ENCODE results near the gene MSL3B.

The MSL3B gene

GRCh38 chr2:233857511-233858141 lies 10.6 kb downstream of the MSL3B start:
- DNase-seq (ENCODE audit: extremely low spot score, unreplicated experiment): peak; percentile 77
- Mint-ChIP-seq H3K27me3 (ENCODE audit: unreplicated experiment) (no peaks in the 10 kb centered on the region), H3K9me3 (ENCODE audit: unreplicated experiment) (no peaks in the 10 kb centered on the region), H3K27ac (ENCODE audit: unreplicated experiment) (no peak overlapping the region), H3K4me3 (ENCODE audit: unreplicated experiment) (no peak overlapping the region), H3K36me3 (ENCODE audit: unreplicated experiment) (peaks cover 2% of the 10 kb centered on the region), H3K4me1 (ENCODE audit: unreplicated experiment) (peaks cover 20% of the 10 kb centered on the region)
- TF ChIP-seq CTCF (IDR thresholded peaks at IDR 0.05): peak; percentile 56

- H3K9me3 Mint-ChIP-seq (ENCODE audit: unreplicated experiment): no peaks in the 10 kb centered on the region
- no peak for TF ChIP-seq CTCF (IDR thresholded peaks at IDR 0.05)
- H3K27ac Mint-ChIP-seq (ENCODE audit: unreplicated experiment): no peak overlapping the region
- peaks cover 32% of the 10 kb centered on the region for H3K4me1 Mint-ChIP-seq (ENCODE audit: unreplicated experiment)
- no peaks in the 10 kb centered on the region for H3K27me3 Mint-ChIP-seq (ENCODE audit: unreplicated experiment)
- no peaks in the 10 kb centered on the region for H3K36me3 Mint-ChIP-seq (ENCODE audit: unreplicated experiment)
- H3K4me3 Mint-ChIP-seq (ENCODE audit: unreplicated experiment): no peak overlapping the region
- DNase-seq (ENCODE audit: extremely low spot score, unreplicated experiment): no peak
Measured at GRCh38 chr2:233856184-233856583, 12.0 kb downstream of the MSL3B start.

- peak; percentile 57 for DNase-seq (ENCODE audit: extremely low spot score, unreplicated experiment)
- Mint-ChIP-seq H3K4me1 (ENCODE audit: unreplicated experiment) (peaks cover 32% of the 10 kb centered on the region), H3K4me3 (ENCODE audit: unreplicated experiment) (no peak overlapping the region), H3K9me3 (ENCODE audit: unreplicated experiment) (no peaks in the 10 kb centered on the region), H3K36me3 (ENCODE audit: unreplicated experiment) (no peaks in the 10 kb centered on the region), H3K27ac (ENCODE audit: unreplicated experiment) (no peak overlapping the region), H3K27me3 (ENCODE audit: unreplicated experiment) (no peaks in the 10 kb centered on the region)
- TF ChIP-seq CTCF (IDR thresholded peaks at IDR 0.05): no peak
Measured at GRCh38 chr2:233855345-233855744, 12.8 kb downstream of the MSL3B start.

- no peaks in the 10 kb centered on the region for H3K36me3 Mint-ChIP-seq (ENCODE audit: unreplicated experiment)
- H3K4me1 Mint-ChIP-seq (ENCODE audit: unreplicated experiment): peaks cover 32% of the 10 kb centered on the region
- H3K4me3 Mint-ChIP-seq (ENCODE audit: unreplicated experiment): peak within 1 kb of the TSS; percentile 100
- H3K27ac Mint-ChIP-seq (ENCODE audit: unreplicated experiment): peak within 1 kb of the TSS; percentile 97
- H3K9me3 Mint-ChIP-seq (ENCODE audit: unreplicated experiment): no peaks in the 10 kb centered on the region
- DNase-seq (ENCODE audit: extremely low spot score, unreplicated experiment): peak; percentile 96
- no peak for TF ChIP-seq CTCF (IDR thresholded peaks at IDR 0.05)
- no peaks in the 10 kb centered on the region for H3K27me3 Mint-ChIP-seq (ENCODE audit: unreplicated experiment)
Measured at GRCh38 chr2:233854241-233854981, 13.8 kb downstream of the MSL3B start, which contains the start of gene HJURP. Gene HJURP, minus strand, starts transcription at chr2:233854535. Its CDS starts 35 bp downstream, at chr2:233854500.

- H3K4me3 Mint-ChIP-seq (ENCODE audit: unreplicated experiment): peak overlapping the region; percentile 100
- TF ChIP-seq CTCF (IDR thresholded peaks at IDR 0.05): no peak
- no peaks in the 10 kb centered on the region for H3K27me3 Mint-ChIP-seq (ENCODE audit: unreplicated experiment)
- peak overlapping the region; percentile 97 for H3K27ac Mint-ChIP-seq (ENCODE audit: unreplicated experiment)
- peaks cover 32% of the 10 kb centered on the region for H3K4me1 Mint-ChIP-seq (ENCODE audit: unreplicated experiment)
- no peaks in the 10 kb centered on the region for H3K36me3 Mint-ChIP-seq (ENCODE audit: unreplicated experiment)
- peak; percentile 76 for DNase-seq (ENCODE audit: extremely low spot score, unreplicated experiment)
- H3K9me3 Mint-ChIP-seq (ENCODE audit: unreplicated experiment): no peaks in the 10 kb centered on the region
Measured at GRCh38 chr2:233853883-233854240, 14.3 kb downstream of the MSL3B start.

Data from osteocyte (in vitro differentiated cells).